AG09319 (cell line): ENCODE results near the gene CD247.

Source experiments
- DNase-seq: peaks from one replicate; pipeline ENCODE4 v3.0.0-alpha.2; 2010; ENCODE audit warnings: low read depth; ENCODE audit errors: extremely low read depth
- TF ChIP-seq, protein P1 (sequence below): IDR thresholded peaks from 2 replicates; pipeline ENCODE4 v1.5.1; 2011; ENCODE audit warnings: low read depth, mild to moderate bottlenecking, inconsistent platforms, low read length, moderate library complexity

Gene CD247

DNA sequence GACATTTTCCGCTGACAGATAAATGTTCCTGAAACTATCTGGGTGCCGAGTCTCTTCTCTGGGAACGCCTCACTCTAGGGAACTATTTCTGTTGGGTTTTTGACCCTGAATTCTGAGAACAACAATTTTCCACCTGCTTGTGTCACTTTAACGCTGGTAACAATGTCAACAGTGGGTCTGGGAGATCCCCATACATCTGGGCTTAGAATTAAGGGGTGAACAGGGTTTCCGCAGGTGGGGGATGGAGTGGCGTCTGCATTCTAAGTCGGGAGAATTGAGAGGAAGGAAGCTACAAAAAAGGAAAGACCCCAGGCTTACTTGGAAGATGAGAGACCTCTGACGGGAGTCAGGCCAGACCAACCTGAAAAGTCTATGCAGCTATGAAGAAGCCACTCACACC is 8.7 kb downstream of the CD247 start:
- no peak for DNase-seq

DNA sequence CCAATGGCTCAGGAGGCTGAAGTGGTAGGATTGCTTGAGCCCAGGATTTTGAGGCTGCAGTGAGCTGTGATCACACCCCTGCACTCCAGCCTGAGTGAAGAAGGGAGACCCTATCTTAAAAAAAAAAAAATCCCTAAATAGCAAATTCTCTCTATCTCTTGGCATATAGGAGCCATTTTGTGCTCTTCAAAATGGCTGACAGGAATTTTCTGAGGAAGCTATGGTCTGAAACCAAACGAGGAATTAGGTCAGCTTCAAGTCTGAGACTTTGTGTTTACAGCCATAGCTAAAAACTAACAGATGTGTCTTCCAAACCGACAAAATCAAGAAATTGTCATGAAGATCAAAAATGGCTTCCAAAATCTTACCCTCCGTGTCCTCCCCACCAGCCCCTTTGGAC is 10.6 kb downstream of the CD247 start:
- no peak for DNase-seq
- TF ChIP-seq, protein P1, sequence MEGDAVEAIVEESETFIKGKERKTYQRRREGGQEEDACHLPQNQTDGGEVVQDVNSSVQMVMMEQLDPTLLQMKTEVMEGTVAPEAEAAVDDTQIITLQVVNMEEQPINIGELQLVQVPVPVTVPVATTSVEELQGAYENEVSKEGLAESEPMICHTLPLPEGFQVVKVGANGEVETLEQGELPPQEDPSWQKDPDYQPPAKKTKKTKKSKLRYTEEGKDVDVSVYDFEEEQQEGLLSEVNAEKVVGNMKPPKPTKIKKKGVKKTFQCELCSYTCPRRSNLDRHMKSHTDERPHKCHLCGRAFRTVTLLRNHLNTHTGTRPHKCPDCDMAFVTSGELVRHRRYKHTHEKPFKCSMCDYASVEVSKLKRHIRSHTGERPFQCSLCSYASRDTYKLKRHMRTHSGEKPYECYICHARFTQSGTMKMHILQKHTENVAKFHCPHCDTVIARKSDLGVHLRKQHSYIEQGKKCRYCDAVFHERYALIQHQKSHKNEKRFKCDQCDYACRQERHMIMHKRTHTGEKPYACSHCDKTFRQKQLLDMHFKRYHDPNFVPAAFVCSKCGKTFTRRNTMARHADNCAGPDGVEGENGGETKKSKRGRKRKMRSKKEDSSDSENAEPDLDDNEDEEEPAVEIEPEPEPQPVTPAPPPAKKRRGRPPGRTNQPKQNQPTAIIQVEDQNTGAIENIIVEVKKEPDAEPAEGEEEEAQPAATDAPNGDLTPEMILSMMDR = no peak

More for the DNA sequence above, 8.7 kb downstream of the CD247 start:
- TF ChIP-seq, protein P1 = no peak

DNA sequence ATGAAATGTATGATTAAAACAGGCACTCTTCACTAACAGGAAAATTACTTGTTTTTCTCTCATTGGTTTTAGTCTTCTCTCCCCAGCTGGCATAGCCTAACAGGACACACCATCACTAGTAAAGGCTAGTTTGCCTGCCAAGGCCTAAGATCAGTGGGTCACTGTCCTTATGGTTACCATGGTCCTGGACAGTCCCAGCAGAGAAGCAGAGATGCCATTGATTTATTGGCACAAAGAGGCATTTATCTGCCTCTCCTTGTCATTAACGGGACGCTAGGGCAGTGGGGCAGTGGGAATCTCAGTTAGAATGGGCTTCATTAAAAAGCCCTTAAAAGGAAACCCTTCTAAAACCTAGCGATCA is 13.9 kb downstream of the CD247 start:
- TF ChIP-seq, protein P1 = no peak
- DNase-seq = no peak

DNA sequence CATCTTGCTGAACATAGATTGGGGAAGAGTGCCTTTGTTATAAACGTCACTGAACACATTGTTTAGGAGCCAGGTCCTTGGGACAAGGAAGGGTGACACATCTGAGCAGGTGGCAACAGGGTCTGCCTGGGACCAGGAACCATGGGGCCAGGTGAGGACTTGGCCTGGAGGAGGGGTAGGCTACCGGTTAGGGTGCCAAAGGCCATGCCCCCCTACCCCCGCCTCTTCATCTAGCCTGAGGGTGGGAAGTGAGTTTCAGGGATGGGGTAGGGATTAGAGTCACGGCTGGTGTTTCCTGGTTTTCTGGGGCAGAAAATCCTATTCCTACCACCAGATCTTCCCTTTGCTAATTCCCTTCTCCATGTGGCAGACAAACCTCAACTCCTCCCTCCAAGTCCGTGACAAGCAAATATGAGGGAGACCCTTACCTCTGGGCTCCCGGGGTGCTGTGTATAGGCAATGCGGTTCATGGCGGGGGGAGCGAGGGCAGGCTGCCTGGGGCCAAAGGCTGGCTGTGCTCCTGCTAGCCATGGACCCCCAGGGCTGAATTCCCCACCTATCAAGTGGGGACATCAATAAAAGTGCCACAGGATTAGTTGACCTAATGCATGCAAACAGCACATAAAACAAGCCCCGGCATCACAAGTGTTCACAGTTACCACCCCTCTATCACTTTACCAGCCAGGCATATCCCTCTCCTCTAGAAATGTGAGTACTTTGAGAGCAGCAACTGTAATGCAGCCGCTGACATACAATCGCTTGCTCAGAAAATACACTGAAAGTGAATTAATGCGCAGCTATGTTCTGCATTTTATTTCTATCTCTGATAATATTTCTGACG is 14.5 kb downstream of the CD247 start:
- no peak for DNase-seq
- TF ChIP-seq, protein P1 = no peak

DNA sequence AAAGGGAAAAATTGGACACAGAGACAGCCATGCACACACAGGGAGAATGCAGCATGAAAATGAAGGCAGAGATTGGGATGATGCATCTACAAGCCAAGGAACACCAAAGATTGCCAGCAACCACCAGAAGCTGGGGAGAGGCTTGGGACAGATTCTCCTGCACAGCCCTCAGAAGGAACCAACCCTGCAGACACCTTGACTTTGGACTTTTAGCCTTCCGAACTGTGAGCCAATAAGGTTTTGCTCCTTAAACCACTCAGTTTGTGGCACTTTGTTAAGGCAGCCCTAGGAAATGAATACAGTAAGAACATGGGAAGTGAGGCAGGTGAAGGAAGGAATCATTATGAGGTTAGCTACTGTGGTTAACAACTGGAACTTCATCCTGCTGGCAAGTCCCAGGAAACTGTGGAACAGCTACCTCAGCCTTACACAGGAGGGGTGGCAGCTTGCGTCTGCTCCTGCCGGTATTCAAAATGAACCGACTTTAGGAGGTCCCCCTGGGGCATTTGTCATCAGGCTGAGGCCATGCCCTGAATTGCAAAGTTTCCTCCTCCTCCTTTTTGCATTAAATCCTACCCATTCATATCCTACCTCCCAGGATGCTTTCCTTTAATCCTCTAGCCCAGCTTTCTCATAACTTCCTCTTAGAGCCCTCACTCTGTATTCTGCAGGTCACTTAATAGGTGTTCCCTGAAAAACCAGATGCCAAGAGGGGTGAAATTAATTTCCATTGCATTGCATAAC is 15.4 kb downstream of the CD247 start:
- no peak for DNase-seq
- TF ChIP-seq, protein P1 = no peak

DNA sequence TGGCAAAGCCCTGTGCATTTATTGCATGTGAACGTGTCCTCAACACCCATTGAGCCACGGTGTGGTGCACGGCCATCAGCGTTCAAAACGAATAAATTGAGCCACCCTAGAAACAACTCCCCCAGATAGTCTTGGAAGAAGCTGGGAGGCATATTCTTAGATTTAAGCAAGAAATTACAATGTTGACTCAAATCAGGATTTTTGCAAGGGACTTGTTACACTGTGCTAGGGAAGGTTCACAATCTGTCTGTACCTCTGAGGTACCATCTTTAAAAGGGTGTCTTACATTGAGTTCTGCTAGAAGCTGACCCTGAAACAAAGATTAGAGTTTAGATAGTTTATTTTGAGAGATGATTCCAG is 16.2 kb downstream of the CD247 start:
- DNase-seq = no peak
- TF ChIP-seq, protein P1 = no peak

DNA sequence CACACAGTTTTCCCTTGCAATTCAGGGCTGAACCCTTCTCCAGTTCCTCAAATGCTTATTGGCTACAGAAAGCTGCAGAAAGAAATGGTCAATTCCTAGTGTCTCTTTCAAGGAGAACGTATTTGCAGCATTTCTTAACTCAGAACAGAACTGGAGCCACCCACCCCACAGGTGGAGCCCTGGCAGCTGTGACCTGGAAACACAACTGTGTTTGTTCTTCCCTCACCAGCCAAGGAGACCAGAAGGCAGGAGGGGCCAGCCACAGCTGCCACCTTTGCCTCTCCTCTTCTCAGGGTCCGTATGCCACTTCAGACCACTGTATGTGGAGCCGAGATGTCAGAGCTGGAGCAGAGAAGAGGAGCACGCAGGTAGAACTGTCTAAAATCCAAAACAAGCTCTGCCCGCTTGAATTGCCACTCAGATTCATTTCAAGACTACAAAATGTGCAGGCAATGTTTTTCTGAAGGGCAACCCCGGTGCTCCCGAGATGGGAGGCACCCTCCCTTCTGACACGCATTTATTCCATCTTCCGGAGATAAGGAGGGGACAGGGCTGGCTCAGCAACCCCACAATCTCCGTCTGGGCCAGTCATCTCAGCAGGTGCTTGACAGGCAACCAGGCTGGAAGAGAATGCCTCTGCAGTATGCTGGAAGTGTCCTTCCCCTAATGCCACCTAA is 16.7 kb downstream of the CD247 start:
- DNase-seq = no peak

More for the DNA sequence above, 16.7 kb downstream of the CD247 start:
- TF ChIP-seq, protein P1 = no peak
